Large intestine (tissue), 3 donors: ENCODE measurements around the gene MYO18B. TPM values are rescaled to one million over a fixed set of nuclear protein-coding genes. Genes with fewer than 3 reads are reported as not detected.

Source experiments
- DNase-seq, 2 donors: peaks; one replicate each; pipeline versions ENCODE4 v3.0.0 to v3.0.0-alpha.2; 2013
- H3K27ac ChIP-seq: one replicate; pipeline ENCODE4 v1.5.1; 2013; ENCODE audit warnings: low read length
- H3K27me3 ChIP-seq: 2 replicates; pipeline ENCODE4 v1.6.1; 2013; ENCODE audit warnings: low read length; ENCODE audit not compliant: control insufficient read depth, insufficient read depth
- H3K36me3 ChIP-seq: 2 replicates; pipeline ENCODE4 v1.6.1; 2013; ENCODE audit warnings: low read length; ENCODE audit not compliant: control insufficient read depth, insufficient read depth
- H3K4me1 ChIP-seq: one replicate; pipeline ENCODE4 v1.6.1; 2013; ENCODE audit warnings: low read length; ENCODE audit not compliant: control insufficient read depth, insufficient read depth
- H3K4me3 ChIP-seq: one replicate; pipeline ENCODE4 v1.5.1; 2013; ENCODE audit warnings: low read length
- H3K9me3 ChIP-seq: one replicate; pipeline ENCODE4 v1.6.1; 2013; ENCODE audit warnings: mild to moderate bottlenecking, low read depth, low read length, moderate library complexity; ENCODE audit not compliant: control insufficient read depth
- WGBS: methylation state at CpG from one replicate; pipeline ENCODE4 v1.1.5; 2013; ENCODE audit warnings: low lambda C conversion rate; ENCODE audit not compliant: insufficient coverage; 5-methylcytosine and 5-hydroxymethylcytosine counted together
- polyA plus RNA-seq: library from polyadenylated mRNA; unstranded; fragments of 120-200 nt; gene quantifications from one replicate; pipeline ENCODE4 v1.2.1, GENCODE V29; 2013

Gene MYO18B
- polyA plus RNA-seq, 1 donor = 0.24 TPM

- no peak overlapping the region for H3K27ac ChIP-seq
- no CpG with 5 or more reads among the region's 2 CpGs for WGBS
- H3K4me1 ChIP-seq = no peaks in the 10 kb centered on the region
- no peaks in the 10 kb centered on the region for H3K9me3 ChIP-seq
- no peaks in the 10 kb centered on the region for H3K27me3 ChIP-seq
- DNase-seq = no peak
- no peaks in the 10 kb centered on the region for H3K36me3 ChIP-seq
- H3K4me3 ChIP-seq = no peak overlapping the region
These were observed 6.3 kb upstream of the MYO18B start for GRCh38 chr22:25735650-25736049.

GRCh38 chr22:25736378-25737011 is 5.5 kb upstream of the MYO18B start:
- Histone ChIP-seq H3K36me3 (no peaks in the 10 kb centered on the region), H3K4me3 (no peak overlapping the region), H3K4me1 (no peaks in the 10 kb centered on the region), H3K27me3 (no peaks in the 10 kb centered on the region), H3K27ac (no peak overlapping the region), H3K9me3 (no peaks in the 10 kb centered on the region)
- WGBS = 50% methylated on average over 2 of the region's 9 CpGs
- no peak for DNase-seq

GRCh38 chr22:25739659-25740344 is 2.2 kb upstream of the MYO18B start:
- no peaks in the 10 kb centered on the region for H3K9me3 ChIP-seq
- no peaks in the 10 kb centered on the region for H3K27me3 ChIP-seq
- WGBS = 100% methylated on average over 1 of the region's 11 CpGs
- no peak overlapping the region for H3K27ac ChIP-seq
- no peak for DNase-seq
- H3K4me1 ChIP-seq = no peaks in the 10 kb centered on the region
- H3K4me3 ChIP-seq = no peak overlapping the region
- H3K36me3 ChIP-seq = no peaks in the 10 kb centered on the region

- WGBS = no CpG with 5 or more reads among the region's 6 CpGs
- H3K4me3 ChIP-seq = no peak overlapping the region
- no peak for DNase-seq
- H3K4me1 ChIP-seq = peaks cover 8% of the 10 kb centered on the region
- H3K27ac ChIP-seq = no peak overlapping the region
- H3K9me3 ChIP-seq = no peaks in the 10 kb centered on the region
- H3K36me3 ChIP-seq = no peaks in the 10 kb centered on the region
- no peaks in the 10 kb centered on the region for H3K27me3 ChIP-seq
These were observed 1.1 kb downstream of the MYO18B start for GRCh38 chr22:25742918-25743708.

GRCh38 chr22:25744694-25745093 is 2.7 kb downstream of the MYO18B start:
- DNase-seq = no peak
- no peak overlapping the region for H3K27ac ChIP-seq
- no peak overlapping the region for H3K4me3 ChIP-seq
- H3K4me1 ChIP-seq = peaks cover 21% of the 10 kb centered on the region
- WGBS = no CpG with 5 or more reads among the region's 4 CpGs
- H3K36me3 ChIP-seq = no peaks in the 10 kb centered on the region
- H3K27me3 ChIP-seq = no peaks in the 10 kb centered on the region
- H3K9me3 ChIP-seq = no peaks in the 10 kb centered on the region

GRCh38 chr22:25745341-25746011 is 3.5 kb downstream of the MYO18B start:
- Histone ChIP-seq H3K9me3 (no peaks in the 10 kb centered on the region), H3K4me3 (no peak overlapping the region), H3K36me3 (no peaks in the 10 kb centered on the region), H3K27me3 (no peaks in the 10 kb centered on the region), H3K4me1 (peaks cover 21% of the 10 kb centered on the region), H3K27ac (no peak overlapping the region)
- WGBS = no CpG with 5 or more reads among the region's 7 CpGs
- no peak for DNase-seq

- no peaks in the 10 kb centered on the region for H3K36me3 ChIP-seq
- no peak overlapping the region for H3K27ac ChIP-seq
- WGBS = no CpG with 5 or more reads among the region's 1 CpG
- no peaks in the 10 kb centered on the region for H3K27me3 ChIP-seq
- peaks cover 21% of the 10 kb centered on the region for H3K4me1 ChIP-seq
- DNase-seq = no peak
- H3K9me3 ChIP-seq = no peaks in the 10 kb centered on the region
- H3K4me3 ChIP-seq = no peak overlapping the region
These were observed 4.0 kb downstream of the MYO18B start for GRCh38 chr22:25746012-25746373.

- Histone ChIP-seq H3K4me3 (no peak overlapping the region), H3K9me3 (no peaks in the 10 kb centered on the region), H3K36me3 (no peaks in the 10 kb centered on the region), H3K4me1 (peaks cover 21% of the 10 kb centered on the region), H3K27me3 (no peaks in the 10 kb centered on the region), H3K27ac (peak overlapping the region; percentile 53)
- WGBS = no CpG with 5 or more reads among the region's 8 CpGs
- peak; percentile 42 to 47 for DNase-seq
These were observed 5.4 kb downstream of the MYO18B start for GRCh38 chr22:25747245-25747944.

- DNase-seq = peak in 1 of 2 donors; percentile 5
- H3K36me3 ChIP-seq = no peaks in the 10 kb centered on the region
- H3K4me1 ChIP-seq = peaks cover 21% of the 10 kb centered on the region
- H3K27me3 ChIP-seq = no peaks in the 10 kb centered on the region
- H3K27ac ChIP-seq = peak overlapping the region; percentile 53
- no peak overlapping the region for H3K4me3 ChIP-seq
- H3K9me3 ChIP-seq = no peaks in the 10 kb centered on the region
- WGBS = no CpG with 5 or more reads among the region's 5 CpGs
These were observed 6.2 kb downstream of the MYO18B start for GRCh38 chr22:25748140-25748539.

- Histone ChIP-seq H3K9me3 (no peaks in the 10 kb centered on the region), H3K27ac (peak overlapping the region; percentile 69), H3K4me3 (no peak overlapping the region), H3K36me3 (no peaks in the 10 kb centered on the region), H3K4me1 (peaks cover 21% of the 10 kb centered on the region), H3K27me3 (no peaks in the 10 kb centered on the region)
- peak; percentile 84 to 93 for DNase-seq
- WGBS = no CpG with 5 or more reads among the region's 2 CpGs
These were observed 6.7 kb downstream of the MYO18B start for GRCh38 chr22:25748704-25749103.
